Measurements from ENCODE around the gene CD74.

CD74 gene

GRCh38 chr5:150397782-150398721 lies 14.7 kb downstream of the CD74 start:
- no peak for DNase-seq (ENCODE audit: low read depth in 2 of 2)

GRCh38 chr5:150397146-150397781 lies 15.4 kb downstream of the CD74 start:
- DNase-seq (ENCODE audit: low read depth in 2 of 2): no peak

GRCh38 chr5:150396267-150396666 lies 16.4 kb downstream of the CD74 start:
- DNase-seq (ENCODE audit: low read depth in 2 of 2): no peak

DNA sequence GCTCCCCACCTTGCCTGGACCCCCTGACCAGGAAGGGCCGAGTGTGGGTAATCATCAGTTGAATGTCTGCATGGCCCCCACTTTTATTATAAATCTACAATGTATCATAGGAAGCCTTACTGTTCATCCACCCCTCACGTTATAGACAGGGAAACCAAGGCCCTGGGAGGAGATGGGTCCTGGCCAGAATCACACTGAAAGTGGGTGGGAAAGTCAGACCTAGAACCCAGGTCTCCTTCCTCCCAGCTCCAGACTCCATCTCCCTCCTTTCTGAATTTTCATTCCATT lies 17.1 kb downstream of the CD74 start:
- DNase-seq (ENCODE audit: low read depth in 2 of 2): no peak

GRCh38 chr5:150394912-150395687 lies 17.6 kb downstream of the CD74 start:
- no peak for DNase-seq (ENCODE audit: low read depth in 2 of 2)

- no peak for DNase-seq (ENCODE audit: low read depth in 2 of 2)
Observed at GRCh38 chr5:150394131-150394530, 18.6 kb downstream of the CD74 start.

DNA sequence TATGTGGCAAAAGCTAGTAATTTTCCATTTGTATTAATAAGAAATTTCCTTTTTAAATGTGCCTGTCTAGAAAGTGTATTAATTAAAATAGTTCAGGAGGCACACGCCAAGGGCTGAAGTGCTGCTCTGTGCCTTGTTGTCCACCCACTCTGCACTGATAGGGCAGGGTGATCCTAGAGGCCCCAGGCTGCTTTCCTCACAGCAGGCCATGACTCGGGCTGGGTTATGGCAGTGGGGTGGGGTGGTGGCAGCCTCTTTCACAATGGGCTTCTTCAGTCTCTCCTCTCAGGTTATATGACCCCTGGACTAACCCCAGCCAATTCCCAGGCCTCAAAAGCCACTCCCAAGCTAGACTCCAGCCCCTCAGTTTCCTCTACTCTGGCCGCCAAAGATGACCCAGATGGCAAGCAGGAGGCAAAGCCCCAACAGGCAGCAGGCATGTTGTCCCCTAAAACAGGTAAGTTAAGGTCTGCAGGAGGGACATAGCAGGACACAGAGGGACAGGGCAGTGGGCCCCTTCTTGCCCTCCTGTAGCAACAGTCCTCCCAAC lies 19.5 kb downstream of the CD74 start:
- no peak for DNase-seq (ENCODE audit: low read depth in 2 of 2)

DNA sequence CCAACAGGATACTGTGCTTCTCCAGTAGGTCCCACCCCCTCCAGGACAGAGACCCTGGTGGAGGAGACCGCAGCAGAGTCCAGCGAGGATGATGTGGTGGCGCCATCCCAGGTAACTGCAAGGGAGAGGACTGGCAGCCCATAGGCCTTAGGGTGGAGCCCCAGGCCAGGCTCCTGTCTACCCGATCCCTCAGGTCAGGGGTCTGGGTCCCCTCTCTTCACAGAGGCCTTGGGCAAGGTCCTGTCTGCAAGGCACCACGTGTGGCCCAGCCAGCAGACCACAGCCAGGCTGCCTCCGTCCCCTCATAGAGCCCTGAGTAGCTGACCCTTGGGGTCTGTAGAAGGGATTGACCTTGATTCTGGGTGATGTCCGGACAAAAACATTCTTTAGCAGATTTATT lies 20.0 kb downstream of the CD74 start:
- DNase-seq (ENCODE audit: low read depth in 2 of 2): no peak

- no peak for DNase-seq (ENCODE audit: low read depth in 2 of 2)
Observed at GRCh38 chr5:150391986-150392385, 20.7 kb downstream of the CD74 start.

DNA sequence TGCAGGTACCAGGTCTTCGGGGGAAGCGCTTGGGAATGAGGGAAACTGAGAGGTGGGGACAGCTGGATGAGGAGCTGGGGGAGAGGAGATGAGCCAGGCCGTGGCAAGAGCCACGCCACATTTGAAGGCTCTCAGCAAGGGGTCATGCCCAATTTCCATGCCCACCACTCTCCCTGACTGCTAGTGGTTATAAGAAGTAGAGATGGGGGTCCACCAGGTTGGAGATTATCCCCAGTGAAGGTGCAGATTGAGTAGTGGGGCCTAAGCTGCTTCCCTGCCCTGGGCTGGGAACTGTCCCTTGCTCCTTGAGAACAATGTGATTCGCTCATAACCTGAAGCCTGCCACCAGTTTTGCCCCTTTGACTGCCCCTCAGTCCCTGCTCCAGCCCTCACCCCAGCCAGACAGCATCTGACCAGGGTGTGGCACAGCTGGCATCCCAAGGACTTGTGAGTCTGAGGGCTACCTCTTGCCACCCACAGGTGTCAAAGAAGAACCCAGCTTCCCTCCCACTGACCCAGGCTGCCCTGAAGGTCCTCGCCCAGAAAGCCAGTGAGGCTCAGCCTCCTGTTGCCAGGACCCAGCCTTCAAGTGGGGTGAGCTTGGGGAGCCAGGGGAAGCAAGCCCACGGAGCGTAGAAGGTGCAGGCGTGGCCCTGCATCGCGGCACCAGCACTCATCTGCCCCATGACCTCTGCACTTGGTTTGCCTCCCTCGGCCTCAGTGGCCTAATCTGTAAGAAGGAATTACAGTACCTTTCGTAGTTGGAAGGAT lies 21.5 kb downstream of the CD74 start:
- no peak for DNase-seq (ENCODE audit: low read depth in 2 of 2)

GRCh38 chr5:150389531-150390266 lies 23.0 kb downstream of the CD74 start:
- DNase-seq (ENCODE audit: low read depth in 2 of 2): no peak

- DNase-seq (ENCODE audit: low read depth in 2 of 2): no peak
Observed at GRCh38 chr5:150386024-150386855, 26.5 kb downstream of the CD74 start.

GRCh38 chr5:150384701-150385100 lies 28.0 kb downstream of the CD74 start:
- no peak for DNase-seq (ENCODE audit: low read depth in 2 of 2)

- peak; percentile 85 for DNase-seq (ENCODE audit: low read depth in 2 of 2)
Observed at GRCh38 chr5:150377964-150378694, 34.6 kb downstream of the CD74 start.

- peak in 1 of 2 experiments; percentile 8 for DNase-seq (ENCODE audit: low read depth in 2 of 2)
Observed at GRCh38 chr5:150376799-150377771, 35.6 kb downstream of the CD74 start.

- no peak for DNase-seq (ENCODE audit: low read depth in 2 of 2)
Observed at GRCh38 chr5:150374651-150375050, 38.1 kb downstream of the CD74 start.

DNA sequence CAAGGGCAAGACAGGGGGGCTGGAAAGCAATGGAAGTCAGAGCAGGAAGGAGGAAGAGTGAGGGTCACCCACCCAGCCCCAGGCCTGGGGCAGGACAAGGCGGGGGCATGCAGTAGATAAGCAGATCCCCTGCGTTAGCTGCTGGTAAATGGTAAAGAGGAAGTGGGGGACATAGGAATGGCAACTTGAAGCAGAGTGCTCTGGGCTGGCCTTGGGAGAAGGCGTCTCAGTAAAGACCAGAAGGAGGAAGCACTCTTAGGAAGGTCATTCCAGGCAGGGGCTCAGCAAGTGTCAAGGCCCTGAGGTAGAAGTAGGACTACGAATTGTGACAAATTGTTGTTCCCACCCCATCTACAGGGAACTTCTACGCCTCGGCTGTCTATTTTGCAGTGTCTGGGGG lies 40.1 kb downstream of the CD74 start:
- no peak for DNase-seq (ENCODE audit: low read depth in 2 of 2)

DNA sequence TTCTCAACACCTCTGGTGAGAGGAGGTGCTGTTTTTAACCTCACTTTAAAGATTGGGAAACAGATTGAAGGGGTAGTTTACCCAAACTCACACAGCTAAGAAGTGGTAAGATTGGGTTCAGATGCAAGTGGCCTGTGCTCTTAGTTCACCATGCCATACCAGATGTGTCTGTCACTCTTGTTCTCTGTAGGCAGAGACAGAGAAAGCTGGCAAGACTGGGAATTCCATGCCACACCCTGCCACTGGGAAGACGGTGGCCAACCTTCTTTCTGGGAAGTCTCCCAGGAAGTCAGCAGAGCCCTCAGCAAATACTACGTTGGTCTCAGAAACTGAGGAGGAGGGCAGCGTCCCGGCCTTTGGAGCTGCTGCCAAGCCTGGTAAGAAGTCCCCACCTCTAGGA lies 44.2 kb downstream of the CD74 start:
- no peak for DNase-seq (ENCODE audit: low read depth in 2 of 2)
